Measurements from ENCODE around the gene KDM2A. TPM values are rescaled to one million over a fixed set of nuclear protein-coding genes. Genes with fewer than 3 reads are reported as not detected.

The KDM2A gene
- total RNA-seq, 1 experiment from 2014 or later: 50.4 TPM

DNA sequence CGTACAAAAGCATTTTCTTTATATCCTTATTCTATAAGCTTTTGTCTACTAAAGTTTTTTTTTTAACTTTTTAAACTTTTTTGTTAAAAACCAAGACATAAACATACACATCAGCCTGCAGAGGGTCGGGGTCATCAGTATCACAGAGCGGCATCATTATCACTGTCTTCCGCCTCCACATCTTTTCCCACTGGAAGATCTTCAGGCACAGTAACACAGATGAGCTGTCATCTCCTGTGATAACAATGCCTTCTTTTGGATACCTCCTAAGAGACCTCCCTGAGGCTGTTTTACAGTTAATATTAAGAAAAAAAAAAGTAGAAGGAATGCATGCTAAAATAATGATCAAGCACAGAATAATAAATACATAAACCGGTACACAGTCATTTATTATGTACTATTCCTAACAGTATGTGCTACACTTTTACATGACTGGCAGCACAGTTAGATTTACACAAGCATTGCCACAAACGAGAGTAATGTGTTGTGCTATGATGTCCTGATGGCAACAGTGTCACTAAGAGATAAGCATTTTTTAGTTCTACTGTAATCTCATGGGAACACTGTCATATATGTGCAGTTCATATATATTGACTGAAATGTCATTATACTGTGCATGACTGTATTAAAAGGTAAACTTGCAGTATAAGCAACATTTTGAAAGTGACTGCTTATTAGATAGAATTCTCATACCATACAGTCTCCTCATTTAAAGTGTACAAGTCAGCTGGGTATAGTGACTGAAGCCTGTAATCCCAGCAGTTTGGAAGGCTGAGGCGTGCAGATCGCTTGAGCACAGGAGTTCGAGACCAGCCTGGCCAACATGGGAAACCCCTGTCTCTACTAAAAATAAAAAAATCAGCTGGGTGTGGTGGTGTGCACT, 58.6 kb downstream of the KDM2A start:
- BruUV-seq (replicated peaks): no TSS peak
- H3K9ac ChIP-seq (ENCODE audit: low read length): no peak overlapping the region
- no peaks in the 10 kb centered on the region for H3K9me3 ChIP-seq (ENCODE audit: control insufficient read depth in 1 of 2, insufficient read depth in 1 of 2, low read depth in 1 of 2, low read length in 2 of 2)
- no peak overlapping the region for H2AFZ ChIP-seq (ENCODE audit: low read depth, low read length, poor library complexity, severe bottlenecking)
- no peak for DNase-seq (ENCODE audit: low read depth, low spot score)
- no peak overlapping the region for H3K27ac ChIP-seq (ENCODE audit: low read depth, low read length)
- RAD21 ChIA-PET (ENCODE audit: low non-redundant PET in 1 of 2, low total read pairs in 2 of 2, uncharacterized antibody in 2 of 2, unreplicated experiment in 2 of 2): no interaction called here
- no peak overlapping the region for H3K4me2 ChIP-seq (ENCODE audit: low read length)
- H3K27me3 ChIP-seq (ENCODE audit: insufficient read depth, low read length): no peaks in the 10 kb centered on the region
- H3K9me2 ChIP-seq (ENCODE audit: insufficient read depth): no peaks in the 10 kb centered on the region
- CTCF ChIA-PET: no interaction called here
- H3K4me3 ChIP-seq (replicated peaks in 1 of 2; ENCODE audit: low read depth in 1 of 2, low read length in 2 of 2): no peak overlapping the region
- POLR2A ChIA-PET: no interaction called here
- ATAC-seq: no peak
- intact Hi-C loops (cut with micrococcal nuclease): no loop called here
- peaks cover 0 to 6% of the 10 kb centered on the region in 2 experiments; a peak in 3 of 4 replicates for H3K36me3 ChIP-seq (ENCODE audit: control insufficient read depth in 1 of 2, insufficient read depth in 2 of 2, low read length in 2 of 2)
- TF ChIP-seq, protein P1, sequence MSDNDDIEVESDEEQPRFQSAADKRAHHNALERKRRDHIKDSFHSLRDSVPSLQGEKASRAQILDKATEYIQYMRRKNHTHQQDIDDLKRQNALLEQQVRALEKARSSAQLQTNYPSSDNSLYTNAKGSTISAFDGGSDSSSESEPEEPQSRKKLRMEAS (IDR thresholded peaks at IDR 0.05): no peak
- TF ChIP-seq, protein P2, sequence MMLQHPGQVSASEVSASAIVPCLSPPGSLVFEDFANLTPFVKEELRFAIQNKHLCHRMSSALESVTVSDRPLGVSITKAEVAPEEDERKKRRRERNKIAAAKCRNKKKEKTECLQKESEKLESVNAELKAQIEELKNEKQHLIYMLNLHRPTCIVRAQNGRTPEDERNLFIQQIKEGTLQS (IDR thresholded peaks at IDR 0.05): no peak
- 0 out of 4 replicates have a peak, but pooled peaks cover 0 to 3% of the 10 kb centered on the region in 2 experiments for H3K4me1 ChIP-seq (ENCODE audit: control insufficient read depth in 1 of 2, insufficient read depth in 2 of 2, low read length in 2 of 2)
- peaks cover 38% of the 10 kb centered on the region for H3K79me2 ChIP-seq (ENCODE audit: insufficient read depth, low read length)
- H4K20me1 ChIP-seq (ENCODE audit: insufficient read depth): no peaks in the 10 kb centered on the region

DNA sequence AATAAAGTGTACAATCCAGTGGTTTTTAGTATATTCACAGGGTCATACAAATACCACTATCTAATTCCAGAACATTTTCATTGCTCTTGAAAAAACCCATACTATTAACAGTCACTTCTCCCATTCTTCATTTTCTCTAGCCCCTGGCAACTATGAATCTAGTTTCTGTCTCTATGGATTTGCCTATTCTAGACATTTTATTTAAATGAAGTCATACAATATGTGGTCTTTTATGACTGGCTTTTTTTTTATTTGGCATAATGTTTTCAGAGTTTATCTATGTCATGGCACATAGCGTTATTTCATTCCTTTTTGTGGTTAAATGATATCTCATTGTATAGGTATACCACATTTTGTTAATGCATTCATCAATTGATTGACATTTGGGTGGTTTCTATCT, 59.4 kb downstream of the KDM2A start:
- intact Hi-C loops (cut with micrococcal nuclease): no loop called here
- Histone ChIP-seq H3K4me2 (ENCODE audit: low read length) (no peak overlapping the region), H4K20me1 (ENCODE audit: insufficient read depth) (no peaks in the 10 kb centered on the region), H3K4me3 (replicated peaks in 1 of 2; ENCODE audit: low read depth in 1 of 2, low read length in 2 of 2) (no peak overlapping the region), H3K4me1 (ENCODE audit: control insufficient read depth in 1 of 2, insufficient read depth in 2 of 2, low read length in 2 of 2) (0 out of 4 replicates have a peak, but pooled peaks cover 0 to 3% of the 10 kb centered on the region in 2 experiments), H3K27me3 (ENCODE audit: insufficient read depth, low read length) (no peaks in the 10 kb centered on the region), H3K36me3 (ENCODE audit: control insufficient read depth in 1 of 2, insufficient read depth in 2 of 2, low read length in 2 of 2) (peaks cover 0 to 10% of the 10 kb centered on the region in 2 experiments; a peak in 3 of 4 replicates), H3K9me2 (ENCODE audit: insufficient read depth) (no peaks in the 10 kb centered on the region), H3K27ac (ENCODE audit: low read depth, low read length) (no peak overlapping the region), H3K79me2 (ENCODE audit: insufficient read depth, low read length) (peaks cover 31% of the 10 kb centered on the region), H3K9ac (ENCODE audit: low read length) (no peak overlapping the region), H2AFZ (ENCODE audit: low read depth, low read length, poor library complexity, severe bottlenecking) (no peak overlapping the region), H3K9me3 (ENCODE audit: control insufficient read depth in 1 of 2, insufficient read depth in 1 of 2, low read depth in 1 of 2, low read length in 2 of 2) (no peaks in the 10 kb centered on the region)
- TF ChIP-seq, protein P3, sequence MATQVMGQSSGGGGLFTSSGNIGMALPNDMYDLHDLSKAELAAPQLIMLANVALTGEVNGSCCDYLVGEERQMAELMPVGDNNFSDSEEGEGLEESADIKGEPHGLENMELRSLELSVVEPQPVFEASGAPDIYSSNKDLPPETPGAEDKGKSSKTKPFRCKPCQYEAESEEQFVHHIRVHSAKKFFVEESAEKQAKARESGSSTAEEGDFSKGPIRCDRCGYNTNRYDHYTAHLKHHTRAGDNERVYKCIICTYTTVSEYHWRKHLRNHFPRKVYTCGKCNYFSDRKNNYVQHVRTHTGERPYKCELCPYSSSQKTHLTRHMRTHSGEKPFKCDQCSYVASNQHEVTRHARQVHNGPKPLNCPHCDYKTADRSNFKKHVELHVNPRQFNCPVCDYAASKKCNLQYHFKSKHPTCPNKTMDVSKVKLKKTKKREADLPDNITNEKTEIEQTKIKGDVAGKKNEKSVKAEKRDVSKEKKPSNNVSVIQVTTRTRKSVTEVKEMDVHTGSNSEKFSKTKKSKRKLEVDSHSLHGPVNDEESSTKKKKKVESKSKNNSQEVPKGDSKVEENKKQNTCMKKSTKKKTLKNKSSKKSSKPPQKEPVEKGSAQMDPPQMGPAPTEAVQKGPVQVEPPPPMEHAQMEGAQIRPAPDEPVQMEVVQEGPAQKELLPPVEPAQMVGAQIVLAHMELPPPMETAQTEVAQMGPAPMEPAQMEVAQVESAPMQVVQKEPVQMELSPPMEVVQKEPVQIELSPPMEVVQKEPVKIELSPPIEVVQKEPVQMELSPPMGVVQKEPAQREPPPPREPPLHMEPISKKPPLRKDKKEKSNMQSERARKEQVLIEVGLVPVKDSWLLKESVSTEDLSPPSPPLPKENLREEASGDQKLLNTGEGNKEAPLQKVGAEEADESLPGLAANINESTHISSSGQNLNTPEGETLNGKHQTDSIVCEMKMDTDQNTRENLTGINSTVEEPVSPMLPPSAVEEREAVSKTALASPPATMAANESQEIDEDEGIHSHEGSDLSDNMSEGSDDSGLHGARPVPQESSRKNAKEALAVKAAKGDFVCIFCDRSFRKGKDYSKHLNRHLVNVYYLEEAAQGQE (IDR thresholded peaks at IDR 0.05; ENCODE audit: low read depth): no peak
- TF ChIP-seq RAD21 (IDR thresholded peaks at IDR 0.05; ENCODE audit: low read depth) (no peak), SIN3A (IDR thresholded peaks at IDR 0.05; ENCODE audit: low read depth) (no peak), EZH2 (IDR thresholded peaks at IDR 0.05) (no peak), SP1 (IDR thresholded peaks at IDR 0.05; ENCODE audit: low read depth) (no peak), SRF (IDR thresholded peaks at IDR 0.05; ENCODE audit: low read depth) (no peak), EGR1 (IDR thresholded peaks at IDR 0.05; ENCODE audit: low read depth) (no peak), JUND (IDR thresholded peaks at IDR 0.05) (no peak), YY1 (IDR thresholded peaks at IDR 0.05; ENCODE audit: extremely low read depth, insufficient replicate concordance, low read depth, low read length) (no peak)
- TF ChIP-seq, protein P4, sequence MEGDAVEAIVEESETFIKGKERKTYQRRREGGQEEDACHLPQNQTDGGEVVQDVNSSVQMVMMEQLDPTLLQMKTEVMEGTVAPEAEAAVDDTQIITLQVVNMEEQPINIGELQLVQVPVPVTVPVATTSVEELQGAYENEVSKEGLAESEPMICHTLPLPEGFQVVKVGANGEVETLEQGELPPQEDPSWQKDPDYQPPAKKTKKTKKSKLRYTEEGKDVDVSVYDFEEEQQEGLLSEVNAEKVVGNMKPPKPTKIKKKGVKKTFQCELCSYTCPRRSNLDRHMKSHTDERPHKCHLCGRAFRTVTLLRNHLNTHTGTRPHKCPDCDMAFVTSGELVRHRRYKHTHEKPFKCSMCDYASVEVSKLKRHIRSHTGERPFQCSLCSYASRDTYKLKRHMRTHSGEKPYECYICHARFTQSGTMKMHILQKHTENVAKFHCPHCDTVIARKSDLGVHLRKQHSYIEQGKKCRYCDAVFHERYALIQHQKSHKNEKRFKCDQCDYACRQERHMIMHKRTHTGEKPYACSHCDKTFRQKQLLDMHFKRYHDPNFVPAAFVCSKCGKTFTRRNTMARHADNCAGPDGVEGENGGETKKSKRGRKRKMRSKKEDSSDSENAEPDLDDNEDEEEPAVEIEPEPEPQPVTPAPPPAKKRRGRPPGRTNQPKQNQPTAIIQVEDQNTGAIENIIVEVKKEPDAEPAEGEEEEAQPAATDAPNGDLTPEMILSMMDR (IDR thresholded peaks at IDR 0.05 in 2 of 3, conservative IDR thresholded peaks at IDR 0.05 in 1 of 3; ENCODE audit: borderline replicate concordance in 1 of 3, insufficient read depth in 1 of 3, low read depth in 2 of 3, low read length in 2 of 3): no peak
- RAD21 ChIA-PET (ENCODE audit: low non-redundant PET in 1 of 2, low total read pairs in 2 of 2, uncharacterized antibody in 2 of 2, unreplicated experiment in 2 of 2): no interaction called here
- DNase-seq (ENCODE audit: low read depth, low spot score) (no peak), ATAC-seq (no peak)
- POLR2A ChIA-PET: no interaction called here
- CTCF ChIA-PET: no interaction called here
- BruUV-seq (replicated peaks): no TSS peak

All from HCT116 (cell line).